ENCODE data around the gene ARFGEF2. TPM values are rescaled to one million over a fixed set of nuclear protein-coding genes. Genes with fewer than 3 reads are reported as not detected.

Gene ARFGEF2
- total and polyA plus RNA-seq, 2 of the 8 experiments (the other 6 are each of a cell fraction or from before 2014, with no cell fraction given): 8.1 to 21.8 TPM

- TF ChIP-seq, protein P1, sequence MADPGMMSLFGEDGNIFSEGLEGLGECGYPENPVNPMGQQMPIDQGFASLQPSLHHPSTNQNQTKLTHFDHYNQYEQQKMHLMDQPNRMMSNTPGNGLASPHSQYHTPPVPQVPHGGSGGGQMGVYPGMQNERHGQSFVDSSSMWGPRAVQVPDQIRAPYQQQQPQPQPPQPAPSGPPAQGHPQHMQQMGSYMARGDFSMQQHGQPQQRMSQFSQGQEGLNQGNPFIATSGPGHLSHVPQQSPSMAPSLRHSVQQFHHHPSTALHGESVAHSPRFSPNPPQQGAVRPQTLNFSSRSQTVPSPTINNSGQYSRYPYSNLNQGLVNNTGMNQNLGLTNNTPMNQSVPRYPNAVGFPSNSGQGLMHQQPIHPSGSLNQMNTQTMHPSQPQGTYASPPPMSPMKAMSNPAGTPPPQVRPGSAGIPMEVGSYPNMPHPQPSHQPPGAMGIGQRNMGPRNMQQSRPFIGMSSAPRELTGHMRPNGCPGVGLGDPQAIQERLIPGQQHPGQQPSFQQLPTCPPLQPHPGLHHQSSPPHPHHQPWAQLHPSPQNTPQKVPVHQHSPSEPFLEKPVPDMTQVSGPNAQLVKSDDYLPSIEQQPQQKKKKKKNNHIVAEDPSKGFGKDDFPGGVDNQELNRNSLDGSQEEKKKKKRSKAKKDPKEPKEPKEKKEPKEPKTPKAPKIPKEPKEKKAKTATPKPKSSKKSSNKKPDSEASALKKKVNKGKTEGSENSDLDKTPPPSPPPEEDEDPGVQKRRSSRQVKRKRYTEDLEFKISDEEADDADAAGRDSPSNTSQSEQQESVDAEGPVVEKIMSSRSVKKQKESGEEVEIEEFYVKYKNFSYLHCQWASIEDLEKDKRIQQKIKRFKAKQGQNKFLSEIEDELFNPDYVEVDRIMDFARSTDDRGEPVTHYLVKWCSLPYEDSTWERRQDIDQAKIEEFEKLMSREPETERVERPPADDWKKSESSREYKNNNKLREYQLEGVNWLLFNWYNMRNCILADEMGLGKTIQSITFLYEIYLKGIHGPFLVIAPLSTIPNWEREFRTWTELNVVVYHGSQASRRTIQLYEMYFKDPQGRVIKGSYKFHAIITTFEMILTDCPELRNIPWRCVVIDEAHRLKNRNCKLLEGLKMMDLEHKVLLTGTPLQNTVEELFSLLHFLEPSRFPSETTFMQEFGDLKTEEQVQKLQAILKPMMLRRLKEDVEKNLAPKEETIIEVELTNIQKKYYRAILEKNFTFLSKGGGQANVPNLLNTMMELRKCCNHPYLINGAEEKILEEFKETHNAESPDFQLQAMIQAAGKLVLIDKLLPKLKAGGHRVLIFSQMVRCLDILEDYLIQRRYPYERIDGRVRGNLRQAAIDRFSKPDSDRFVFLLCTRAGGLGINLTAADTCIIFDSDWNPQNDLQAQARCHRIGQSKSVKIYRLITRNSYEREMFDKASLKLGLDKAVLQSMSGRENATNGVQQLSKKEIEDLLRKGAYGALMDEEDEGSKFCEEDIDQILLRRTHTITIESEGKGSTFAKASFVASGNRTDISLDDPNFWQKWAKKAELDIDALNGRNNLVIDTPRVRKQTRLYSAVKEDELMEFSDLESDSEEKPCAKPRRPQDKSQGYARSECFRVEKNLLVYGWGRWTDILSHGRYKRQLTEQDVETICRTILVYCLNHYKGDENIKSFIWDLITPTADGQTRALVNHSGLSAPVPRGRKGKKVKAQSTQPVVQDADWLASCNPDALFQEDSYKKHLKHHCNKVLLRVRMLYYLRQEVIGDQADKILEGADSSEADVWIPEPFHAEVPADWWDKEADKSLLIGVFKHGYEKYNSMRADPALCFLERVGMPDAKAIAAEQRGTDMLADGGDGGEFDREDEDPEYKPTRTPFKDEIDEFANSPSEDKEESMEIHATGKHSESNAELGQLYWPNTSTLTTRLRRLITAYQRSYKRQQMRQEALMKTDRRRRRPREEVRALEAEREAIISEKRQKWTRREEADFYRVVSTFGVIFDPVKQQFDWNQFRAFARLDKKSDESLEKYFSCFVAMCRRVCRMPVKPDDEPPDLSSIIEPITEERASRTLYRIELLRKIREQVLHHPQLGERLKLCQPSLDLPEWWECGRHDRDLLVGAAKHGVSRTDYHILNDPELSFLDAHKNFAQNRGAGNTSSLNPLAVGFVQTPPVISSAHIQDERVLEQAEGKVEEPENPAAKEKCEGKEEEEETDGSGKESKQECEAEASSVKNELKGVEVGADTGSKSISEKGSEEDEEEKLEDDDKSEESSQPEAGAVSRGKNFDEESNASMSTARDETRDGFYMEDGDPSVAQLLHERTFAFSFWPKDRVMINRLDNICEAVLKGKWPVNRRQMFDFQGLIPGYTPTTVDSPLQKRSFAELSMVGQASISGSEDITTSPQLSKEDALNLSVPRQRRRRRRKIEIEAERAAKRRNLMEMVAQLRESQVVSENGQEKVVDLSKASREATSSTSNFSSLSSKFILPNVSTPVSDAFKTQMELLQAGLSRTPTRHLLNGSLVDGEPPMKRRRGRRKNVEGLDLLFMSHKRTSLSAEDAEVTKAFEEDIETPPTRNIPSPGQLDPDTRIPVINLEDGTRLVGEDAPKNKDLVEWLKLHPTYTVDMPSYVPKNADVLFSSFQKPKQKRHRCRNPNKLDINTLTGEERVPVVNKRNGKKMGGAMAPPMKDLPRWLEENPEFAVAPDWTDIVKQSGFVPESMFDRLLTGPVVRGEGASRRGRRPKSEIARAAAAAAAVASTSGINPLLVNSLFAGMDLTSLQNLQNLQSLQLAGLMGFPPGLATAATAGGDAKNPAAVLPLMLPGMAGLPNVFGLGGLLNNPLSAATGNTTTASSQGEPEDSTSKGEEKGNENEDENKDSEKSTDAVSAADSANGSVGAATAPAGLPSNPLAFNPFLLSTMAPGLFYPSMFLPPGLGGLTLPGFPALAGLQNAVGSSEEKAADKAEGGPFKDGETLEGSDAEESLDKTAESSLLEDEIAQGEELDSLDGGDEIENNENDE (IDR thresholded peaks at IDR 0.05; ENCODE audit: insufficient replicate concordance, low read length): no peak
- TF ChIP-seq SUZ12 (IDR thresholded peaks at IDR 0.05; ENCODE audit: low read length) (no peak), SP2 (IDR thresholded peaks at IDR 0.05; ENCODE audit: low read length) (no peak), HDAC2 (IDR thresholded peaks at IDR 0.05; ENCODE audit: borderline replicate concordance in 1 of 2, low read depth in 2 of 2, low read length in 2 of 2) (no peak), EZH2 (IDR thresholded peaks at IDR 0.05; ENCODE audit: low read depth, low read length, severe bottlenecking) (no peak), JUND (IDR thresholded peaks at IDR 0.05; ENCODE audit: low read length) (no peak), SP1 (IDR thresholded peaks at IDR 0.05; ENCODE audit: low read depth, low read length) (no peak), NRF1 (IDR thresholded peaks at IDR 0.05; ENCODE audit: low read depth, low read length) (no peak), SIN3A (conservative IDR thresholded peaks at IDR 0.05 in 1 of 2, IDR thresholded peaks at IDR 0.05 in 1 of 2; ENCODE audit: low read depth in 1 of 2, low read length in 2 of 2) (no peak), CEBPB (IDR thresholded peaks at IDR 0.05; ENCODE audit: low read depth, low read length) (no peak), MAFK (IDR thresholded peaks at IDR 0.05; ENCODE audit: low read depth, low read length) (no peak), TEAD4 (IDR thresholded peaks at IDR 0.05; ENCODE audit: low read depth, low read length) (no peak)
Measured at GRCh38 chr20:48957053-48957481, 35.6 kb downstream of the ARFGEF2 start (continued).

All from H1 (cell line).